Fibroblast of lung (primary cell): ENCODE data around the gene MBNL1.

Experiments
- EZH2 ChIP-seq: IDR thresholded peaks from 2 replicates; pipeline ENCODE4 v1.5.1; 2012; ENCODE audit warnings: low read length, control low read depth, mild to moderate bottlenecking; ENCODE audit errors: missing control alignments
- TF ChIP-seq, protein P1 (sequence below), 2 donors: IDR thresholded peaks in 1 of 2; conservative IDR thresholded peaks in 1 of 2; 1 replicate in 1 of 2; 2 replicates in 1 of 2; pipeline ENCODE4 v1.5.1; 2011 to 2012; ENCODE audit warnings: low read length in 2 of 2, control low read depth in 1 of 2, inconsistent platforms in 1 of 2, low read depth in 1 of 2, mild to moderate bottlenecking in 1 of 2

DNA sequence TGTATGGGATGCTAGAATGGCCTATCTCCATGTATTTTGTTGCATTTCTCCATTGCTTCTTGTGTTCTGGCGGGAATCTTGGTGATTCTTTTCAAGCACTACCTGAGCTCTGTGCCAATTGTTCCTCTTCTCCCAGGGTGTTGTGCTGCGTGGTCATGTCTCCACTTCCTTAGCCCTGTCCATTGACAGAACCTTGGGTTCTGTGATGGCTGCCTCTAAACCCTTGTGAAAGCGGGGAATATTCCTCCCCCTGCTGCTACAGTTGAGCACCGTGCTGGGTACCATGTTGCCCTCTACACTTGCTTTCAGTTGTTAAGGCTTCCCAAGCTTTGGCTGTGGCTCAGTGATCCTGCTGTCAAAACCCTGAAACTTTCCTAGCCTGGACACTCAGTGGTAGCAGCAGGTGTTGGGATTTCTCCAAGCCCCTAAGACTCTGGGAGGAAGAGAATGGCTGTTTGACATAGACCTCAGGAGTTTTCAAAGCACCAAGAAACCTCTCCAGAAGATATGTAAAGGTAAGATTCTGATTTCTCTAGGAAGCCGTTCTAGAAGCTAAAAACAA is 69.5 kb downstream of the MBNL1 start:
- TF ChIP-seq, protein P1, sequence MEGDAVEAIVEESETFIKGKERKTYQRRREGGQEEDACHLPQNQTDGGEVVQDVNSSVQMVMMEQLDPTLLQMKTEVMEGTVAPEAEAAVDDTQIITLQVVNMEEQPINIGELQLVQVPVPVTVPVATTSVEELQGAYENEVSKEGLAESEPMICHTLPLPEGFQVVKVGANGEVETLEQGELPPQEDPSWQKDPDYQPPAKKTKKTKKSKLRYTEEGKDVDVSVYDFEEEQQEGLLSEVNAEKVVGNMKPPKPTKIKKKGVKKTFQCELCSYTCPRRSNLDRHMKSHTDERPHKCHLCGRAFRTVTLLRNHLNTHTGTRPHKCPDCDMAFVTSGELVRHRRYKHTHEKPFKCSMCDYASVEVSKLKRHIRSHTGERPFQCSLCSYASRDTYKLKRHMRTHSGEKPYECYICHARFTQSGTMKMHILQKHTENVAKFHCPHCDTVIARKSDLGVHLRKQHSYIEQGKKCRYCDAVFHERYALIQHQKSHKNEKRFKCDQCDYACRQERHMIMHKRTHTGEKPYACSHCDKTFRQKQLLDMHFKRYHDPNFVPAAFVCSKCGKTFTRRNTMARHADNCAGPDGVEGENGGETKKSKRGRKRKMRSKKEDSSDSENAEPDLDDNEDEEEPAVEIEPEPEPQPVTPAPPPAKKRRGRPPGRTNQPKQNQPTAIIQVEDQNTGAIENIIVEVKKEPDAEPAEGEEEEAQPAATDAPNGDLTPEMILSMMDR (conservative IDR thresholded peaks at IDR 0.05 in 1 of 2, IDR thresholded peaks at IDR 0.05 in 1 of 2; ENCODE audit: low read depth in 1 of 2, low read length in 2 of 2), result no peak
- TF ChIP-seq EZH2, result no peak
